ENCODE results near the gene MKLN1. TPM values are rescaled to one million over a fixed set of nuclear protein-coding genes. Genes with fewer than 3 reads are reported as not detected.

The MKLN1 gene
- polyA plus RNA-seq, 1 of the 3 experiments (the other 2 are of a cell fraction) = 11.0 TPM

DNA sequence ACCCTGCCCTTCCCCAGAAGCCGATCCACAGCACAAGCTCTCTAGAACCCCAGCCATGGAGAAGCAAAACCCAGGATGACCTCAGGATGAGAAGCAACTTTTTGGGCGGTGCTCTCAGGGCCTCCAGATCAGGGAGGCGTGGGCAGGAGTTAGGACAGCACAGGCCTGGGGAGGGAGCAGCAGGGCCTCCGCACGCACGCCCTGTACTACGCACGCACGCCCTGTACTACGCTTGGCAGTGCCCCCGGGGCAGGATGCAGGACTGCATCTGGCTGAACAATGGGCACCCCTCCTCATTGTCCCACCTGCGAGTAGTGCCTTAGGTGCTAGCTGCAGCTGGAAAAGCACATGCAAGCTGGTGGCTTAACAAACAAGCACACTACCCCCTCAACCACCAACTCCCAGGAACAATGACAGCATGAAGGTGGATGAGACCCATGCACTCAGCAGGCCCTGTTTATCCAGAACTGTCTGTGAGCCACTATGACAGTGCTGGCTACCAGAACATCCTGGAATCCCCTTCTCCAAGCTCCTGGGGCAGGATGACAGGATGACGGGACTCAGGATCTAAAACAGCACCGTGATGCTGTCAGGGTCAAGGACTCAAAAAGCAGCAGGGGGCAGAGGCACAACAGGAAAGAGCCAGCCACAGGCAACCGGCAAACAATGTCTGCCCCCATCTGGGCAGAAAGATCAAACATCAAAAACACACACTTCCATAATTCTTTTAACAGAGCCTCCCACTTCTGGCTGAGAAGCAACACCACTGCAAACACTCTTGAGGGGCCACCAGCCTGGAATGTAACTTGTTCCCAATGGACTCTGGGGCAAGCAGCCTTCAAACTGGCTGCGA lies 217.0 kb downstream of the MKLN1 start:
- Histone ChIP-seq H3K4me1 (ENCODE audit: control insufficient read depth in 1 of 2, insufficient read depth in 2 of 2, low read depth in 1 of 2, low read length in 1 of 2) (peaks cover 21 to 27% of the 10 kb centered on the region in 2 experiments), H3F3A (replicated peaks; ENCODE audit: insufficient read depth) (peaks cover 44% of the 10 kb centered on the region), H3K9me2 (no peaks in the 10 kb centered on the region), H3K9ac (no peak overlapping the region), H3K27me3 (ENCODE audit: insufficient read depth) (no peaks in the 10 kb centered on the region), H3K9me3 (no peaks in the 10 kb centered on the region), H3K79me2 (ENCODE audit: insufficient read depth) (peaks cover 100% of the 10 kb centered on the region), H3K4me3 (ENCODE audit: low read depth in 2 of 2, low read length in 1 of 2) (no peak overlapping the region), H3K27ac (ENCODE audit: low read depth in 2 of 2, low read length in 1 of 2) (peak overlapping the region; percentile 3 to 66), H2AFZ (ENCODE audit: low read depth) (no peak overlapping the region), H3K4me2 (peak overlapping the region; percentile 1; the same call in 1 of the 2 replicates), H3K36me3 (replicated peaks in 1 of 2; ENCODE audit: control insufficient read depth in 1 of 2, insufficient read depth in 2 of 2, low read length in 1 of 2) (peaks cover 0 to 7% of the 10 kb centered on the region in 2 experiments), H4K20me1 (ENCODE audit: insufficient read depth) (peaks cover 99% of the 10 kb centered on the region)
- ChIA-PET POLR2A (no interaction called here), CTCF (interaction anchor here (0.5 to 15.1 kb wide), 32 partner anchors 8 to 648 kb away, joined by 3 to 160 read pairs (median 4); partner anchors contain the start of gene PODXL)
- DNase-seq = peak; percentile 84
- WGBS (ENCODE audit: low lambda C conversion rate) = 69% methylated on average over 7 of the region's 16 CpGs
- peak; percentile 57 for TF ChIP-seq MXI1 (IDR thresholded peaks at IDR 0.05; ENCODE audit: low read depth, low read length)
- TF ChIP-seq SIN3A (IDR thresholded peaks at IDR 0.05; ENCODE audit: borderline replicate concordance, low read depth, low read length) = 0 out of 2 replicates have a peak, but pooled peaks have one; percentile 39
- TF ChIP-seq TAF1 (IDR thresholded peaks at IDR 0.05; ENCODE audit: borderline replicate concordance, low read depth, low read length) = no peak
- TF ChIP-seq RXRA (IDR thresholded peaks at IDR 0.05; ENCODE audit: borderline replicate concordance, low read depth) = no peak
- TF ChIP-seq FOXJ3 (CRISPR knock-in tag; IDR thresholded peaks at IDR 0.05) = no peak
- TF ChIP-seq POLR2AphosphoS5 (IDR thresholded peaks at IDR 0.05; ENCODE audit: low read depth, low read length) = no peak
- TF ChIP-seq GATA2 (CRISPR knock-in tag; IDR thresholded peaks at IDR 0.05) = no peak
- TF ChIP-seq FOSL2 (IDR thresholded peaks at IDR 0.05; ENCODE audit: borderline replicate concordance, low read depth) = no peak
- TF ChIP-seq, protein P1, sequence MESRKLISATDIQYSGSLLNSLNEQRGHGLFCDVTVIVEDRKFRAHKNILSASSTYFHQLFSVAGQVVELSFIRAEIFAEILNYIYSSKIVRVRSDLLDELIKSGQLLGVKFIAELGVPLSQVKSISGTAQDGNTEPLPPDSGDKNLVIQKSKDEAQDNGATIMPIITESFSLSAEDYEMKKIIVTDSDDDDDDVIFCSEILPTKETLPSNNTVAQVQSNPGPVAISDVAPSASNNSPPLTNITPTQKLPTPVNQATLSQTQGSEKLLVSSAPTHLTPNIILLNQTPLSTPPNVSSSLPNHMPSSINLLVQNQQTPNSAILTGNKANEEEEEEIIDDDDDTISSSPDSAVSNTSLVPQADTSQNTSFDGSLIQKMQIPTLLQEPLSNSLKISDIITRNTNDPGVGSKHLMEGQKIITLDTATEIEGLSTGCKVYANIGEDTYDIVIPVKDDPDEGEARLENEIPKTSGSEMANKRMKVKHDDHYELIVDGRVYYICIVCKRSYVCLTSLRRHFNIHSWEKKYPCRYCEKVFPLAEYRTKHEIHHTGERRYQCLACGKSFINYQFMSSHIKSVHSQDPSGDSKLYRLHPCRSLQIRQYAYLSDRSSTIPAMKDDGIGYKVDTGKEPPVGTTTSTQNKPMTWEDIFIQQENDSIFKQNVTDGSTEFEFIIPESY (IDR thresholded peaks at IDR 0.05; ENCODE audit: borderline replicate concordance, low read depth) = no peak
- no peak for TF ChIP-seq RFX5 (IDR thresholded peaks at IDR 0.05; ENCODE audit: low read length)
- TF ChIP-seq, protein P2, sequence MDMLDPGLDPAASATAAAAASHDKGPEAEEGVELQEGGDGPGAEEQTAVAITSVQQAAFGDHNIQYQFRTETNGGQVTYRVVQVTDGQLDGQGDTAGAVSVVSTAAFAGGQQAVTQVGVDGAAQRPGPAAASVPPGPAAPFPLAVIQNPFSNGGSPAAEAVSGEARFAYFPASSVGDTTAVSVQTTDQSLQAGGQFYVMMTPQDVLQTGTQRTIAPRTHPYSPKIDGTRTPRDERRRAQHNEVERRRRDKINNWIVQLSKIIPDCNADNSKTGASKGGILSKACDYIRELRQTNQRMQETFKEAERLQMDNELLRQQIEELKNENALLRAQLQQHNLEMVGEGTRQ (IDR thresholded peaks at IDR 0.05; ENCODE audit: borderline replicate concordance, low read depth, low read length) = no peak
- no peak for TF ChIP-seq NFIC (IDR thresholded peaks at IDR 0.05; ENCODE audit: borderline replicate concordance)
- TF ChIP-seq, protein P3, sequence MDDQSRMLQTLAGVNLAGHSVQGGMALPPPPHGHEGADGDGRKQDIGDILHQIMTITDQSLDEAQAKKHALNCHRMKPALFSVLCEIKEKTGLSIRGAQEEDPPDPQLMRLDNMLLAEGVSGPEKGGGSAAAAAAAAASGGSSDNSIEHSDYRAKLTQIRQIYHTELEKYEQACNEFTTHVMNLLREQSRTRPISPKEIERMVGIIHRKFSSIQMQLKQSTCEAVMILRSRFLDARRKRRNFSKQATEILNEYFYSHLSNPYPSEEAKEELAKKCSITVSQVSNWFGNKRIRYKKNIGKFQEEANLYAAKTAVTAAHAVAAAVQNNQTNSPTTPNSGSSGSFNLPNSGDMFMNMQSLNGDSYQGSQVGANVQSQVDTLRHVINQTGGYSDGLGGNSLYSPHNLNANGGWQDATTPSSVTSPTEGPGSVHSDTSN (IDR thresholded peaks at IDR 0.05) = peak; percentile 44; the same call in 1 of the 2 replicates
- TF ChIP-seq ELF1 (IDR thresholded peaks at IDR 0.05) = no peak
- TF ChIP-seq, protein P4, sequence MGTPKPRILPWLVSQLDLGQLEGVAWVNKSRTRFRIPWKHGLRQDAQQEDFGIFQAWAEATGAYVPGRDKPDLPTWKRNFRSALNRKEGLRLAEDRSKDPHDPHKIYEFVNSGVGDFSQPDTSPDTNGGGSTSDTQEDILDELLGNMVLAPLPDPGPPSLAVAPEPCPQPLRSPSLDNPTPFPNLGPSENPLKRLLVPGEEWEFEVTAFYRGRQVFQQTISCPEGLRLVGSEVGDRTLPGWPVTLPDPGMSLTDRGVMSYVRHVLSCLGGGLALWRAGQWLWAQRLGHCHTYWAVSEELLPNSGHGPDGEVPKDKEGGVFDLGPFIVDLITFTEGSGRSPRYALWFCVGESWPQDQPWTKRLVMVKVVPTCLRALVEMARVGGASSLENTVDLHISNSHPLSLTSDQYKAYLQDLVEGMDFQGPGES (IDR thresholded peaks at IDR 0.05; ENCODE audit: low read depth, low read length) = no peak
- TF ChIP-seq FOXM1 (IDR thresholded peaks at IDR 0.05; ENCODE audit: low read depth) = no peak
- TF ChIP-seq, protein P5, sequence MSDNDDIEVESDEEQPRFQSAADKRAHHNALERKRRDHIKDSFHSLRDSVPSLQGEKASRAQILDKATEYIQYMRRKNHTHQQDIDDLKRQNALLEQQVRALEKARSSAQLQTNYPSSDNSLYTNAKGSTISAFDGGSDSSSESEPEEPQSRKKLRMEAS (IDR thresholded peaks at IDR 0.05; ENCODE audit: low read depth) = no peak
- no peak for TF ChIP-seq RCOR1 (IDR thresholded peaks at IDR 0.05; ENCODE audit: low read length)
- TF ChIP-seq EZH2phosphoT487 (IDR thresholded peaks at IDR 0.05; ENCODE audit: borderline replicate concordance, low read depth) = no peak
- TF ChIP-seq YY1 (IDR thresholded peaks at IDR 0.05; ENCODE audit: low read depth) = peak; percentile 45; the same call in 1 of the 2 replicates
- TF ChIP-seq SMC3 (IDR thresholded peaks at IDR 0.05; ENCODE audit: low read depth, low read length) = peak; percentile 91
- no peak; a peak in 1 of 4 replicates for TF ChIP-seq EP300 (IDR thresholded peaks at IDR 0.05; ENCODE audit: borderline replicate concordance in 1 of 2, low read depth in 1 of 2, low read length in 1 of 2)
- TF ChIP-seq, protein P6, sequence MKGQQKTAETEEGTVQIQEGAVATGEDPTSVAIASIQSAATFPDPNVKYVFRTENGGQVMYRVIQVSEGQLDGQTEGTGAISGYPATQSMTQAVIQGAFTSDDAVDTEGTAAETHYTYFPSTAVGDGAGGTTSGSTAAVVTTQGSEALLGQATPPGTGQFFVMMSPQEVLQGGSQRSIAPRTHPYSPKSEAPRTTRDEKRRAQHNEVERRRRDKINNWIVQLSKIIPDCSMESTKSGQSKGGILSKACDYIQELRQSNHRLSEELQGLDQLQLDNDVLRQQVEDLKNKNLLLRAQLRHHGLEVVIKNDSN (IDR thresholded peaks at IDR 0.05; ENCODE audit: borderline replicate concordance, low read depth) = no peak
- no peak for TF ChIP-seq JUND (IDR thresholded peaks at IDR 0.05)
- no peak for TF ChIP-seq MEF2A (IDR thresholded peaks at IDR 0.05; ENCODE audit: borderline replicate concordance, low read depth)

All from SK-N-SH (cell line).